HL-60 (cell line): Measurements from ENCODE around the gene KCTD4.

Experiments used
- DNase-seq, 2 experiments: peaks; one replicate each; pipeline ENCODE4 v3.0.0-alpha.2; 2010 to 2020; ENCODE audit warnings: low read depth in 1 of 2, low spot score in 1 of 2
- H3K27ac ChIP-seq: fragments of 250-450 bp; sonication (Bioruptor Pico); replicated peaks from 2 replicates; pipeline ENCODE4 v1.5.1; 2020; ENCODE audit warnings: mild to moderate bottlenecking, moderate library complexity
- H3K27me3 ChIP-seq: fragments of 250-450 bp; sonication (Bioruptor Pico); 2 replicates; pipeline ENCODE4 v1.5.1; 2021; ENCODE audit warnings: mild to moderate bottlenecking, moderate library complexity; ENCODE audit not compliant: insufficient read depth, poor library complexity, severe bottlenecking
- H3K4me3 ChIP-seq: replicated peaks from 2 replicates; pipeline ENCODE4 v1.5.1; 2011; ENCODE audit warnings: mild to moderate bottlenecking, control low read depth, low read length; ENCODE audit not compliant: insufficient read depth
- CTCF ChIP-seq: IDR thresholded peaks from one replicate; pipeline ENCODE4 v1.5.1; 2011; ENCODE audit warnings: low read length, control low read depth, inconsistent platforms; ENCODE audit not compliant: insufficient read depth
- GABPA ChIP-seq: IDR thresholded peaks from 2 replicates; pipeline ENCODE4 v1.6.1; 2012; ENCODE audit warnings: low read depth
- POLR2AphosphoS5 ChIP-seq: IDR thresholded peaks from 2 replicates; pipeline ENCODE4 v1.6.1; 2012; ENCODE audit warnings: low read depth
- REST ChIP-seq: IDR thresholded peaks from 2 replicates; pipeline ENCODE4 v1.6.1; 2012; ENCODE audit warnings: low read depth; ENCODE audit not compliant: insufficient replicate concordance
- SPI1 ChIP-seq: IDR thresholded peaks from 2 replicates; pipeline ENCODE4 v1.6.1; 2012; ENCODE audit warnings: low read depth, mild to moderate bottlenecking, borderline replicate concordance

The KCTD4 gene

GRCh38 chr13:45219123-45219891 lies 18.5 kb upstream of the KCTD4 start:
- Histone ChIP-seq H3K4me3 (no peak overlapping the region), H3K27me3 (no peaks in the 10 kb centered on the region), H3K27ac (no peak overlapping the region)
- no peak for DNase-seq
- no peak for TF ChIP-seq SPI1
- no peak for TF ChIP-seq POLR2AphosphoS5
- TF ChIP-seq CTCF = no peak
- TF ChIP-seq REST = no peak
- no peak for TF ChIP-seq GABPA

GRCh38 chr13:45218689-45219088 lies 17.8 kb upstream of the KCTD4 start:
- TF ChIP-seq POLR2AphosphoS5 (no peak), REST (no peak), CTCF (no peak), SPI1 (no peak), GABPA (no peak)
- Histone ChIP-seq H3K27me3 (no peaks in the 10 kb centered on the region), H3K4me3 (no peak overlapping the region), H3K27ac (no peak overlapping the region)
- no peak for DNase-seq

GRCh38 chr13:45216193-45216592 lies 15.3 kb upstream of the KCTD4 start:
- no peak overlapping the region for H3K27ac ChIP-seq
- no peak overlapping the region for H3K4me3 ChIP-seq
- no peak for DNase-seq

More at GRCh38 chr13:45216193-45216592, 15.3 kb upstream of the KCTD4 start:
- no peaks in the 10 kb centered on the region for H3K27me3 ChIP-seq
- no peak for TF ChIP-seq REST
- TF ChIP-seq POLR2AphosphoS5 = no peak
- TF ChIP-seq CTCF = no peak
- no peak for TF ChIP-seq GABPA
- no peak for TF ChIP-seq SPI1
